OCI-LY7 (cell line): ENCODE measurements around the gene CD300H. TPM values are rescaled to one million over a fixed set of nuclear protein-coding genes. Genes with fewer than 3 reads are reported as not detected.
"Not testable (repeated sequence)": the region's sequence is repeated elsewhere in the genome, so short reads cannot be mapped to it uniquely, and the experiment has no call there.

ENCODE experiments used
- BruUV-seq: library from RNA; stranded (reverse); fragments of 400-500 nt; replicated peaks from 2 replicates; lab custom pipeline; 2021; lab: Mats Ljungman, UMichigan
- CTCF ChIA-PET: fragments of 300-600 bp; sonication (Branson Sonifier 250); formaldehyde crosslinking; loops from one replicate; lab custom pipeline; 2022; ENCODE audit warnings: antibody characterized with exemption; ENCODE audit not compliant: unreplicated experiment; lab: Charles Lee
- POLR2A ChIA-PET: fragments of 300-600 bp; sonication (Branson Sonifier 250); formaldehyde crosslinking; loops from one replicate; lab custom pipeline; 2022; ENCODE audit warnings: antibody characterized with exemption; lab: Charles Lee
- DNase-seq: peaks from one replicate; pipeline ENCODE4 v3.0.0-alpha.2; 2015; ENCODE audit warnings: low spot score
- H2AFZ ChIP-seq: fragments of 200-600 bp; sonication (generic), shearing (Covaris generic); 2 replicates; pipeline ENCODE4 v1.6.1; 2014; ENCODE audit warnings: mild to moderate bottlenecking, antibody characterized with exemption, low read length, moderate library complexity
- H3K27ac ChIP-seq: fragments of 200-600 bp; sonication (generic); 2 replicates; pipeline ENCODE4 v1.5.1; 2014; ENCODE audit warnings: mixed run types, low read depth, mild to moderate bottlenecking, moderate library complexity, low read length, inconsistent platforms; ENCODE audit not compliant: poor library complexity, severe bottlenecking
- H3K36me3 ChIP-seq: fragments of 200-600 bp; sonication (generic); 2 replicates; pipeline ENCODE4 v1.6.1; 2014; ENCODE audit warnings: mild to moderate bottlenecking, antibody characterized with exemption, low read length, moderate library complexity, mixed read lengths; ENCODE audit not compliant: insufficient read depth
- H3K4me1 ChIP-seq: fragments of 200-600 bp; sonication (generic); 2 replicates; pipeline ENCODE4 v1.5.1; 2014; ENCODE audit warnings: mild to moderate bottlenecking, low read length; ENCODE audit not compliant: insufficient read depth, poor library complexity, severe bottlenecking
- H3K4me2 ChIP-seq: fragments of 200-600 bp; sonication (generic); 2 replicates; pipeline ENCODE4 v1.6.1; 2014; ENCODE audit warnings: mild to moderate bottlenecking, low read length
- H3K4me3 ChIP-seq: fragments of 200-600 bp; sonication (generic); 2 replicates; pipeline ENCODE4 v1.5.1; 2014; ENCODE audit warnings: mild to moderate bottlenecking, low read depth, low read length; ENCODE audit not compliant: poor library complexity, severe bottlenecking
- H3K79me2 ChIP-seq: fragments of 200-600 bp; sonication (generic); 2 replicates; pipeline ENCODE4 v1.6.1; 2016; ENCODE audit warnings: low read depth, mild to moderate bottlenecking, low read length, moderate library complexity, mixed read lengths; ENCODE audit not compliant: insufficient read depth
- H3K9me2 ChIP-seq: fragments of 200-600 bp; sonication (generic); 2 replicates; pipeline ENCODE4 v1.6.1; 2016; ENCODE audit warnings: mild to moderate bottlenecking, low read length, mixed read lengths; ENCODE audit not compliant: insufficient read depth
- H3K9me3 ChIP-seq: fragments of 200-600 bp; sonication (generic); 2 replicates; pipeline ENCODE4 v1.6.1; 2014; ENCODE audit warnings: mild to moderate bottlenecking, mixed run types, low read length, mixed read lengths
- H4K20me1 ChIP-seq: fragments of 200-600 bp; sonication (generic); 2 replicates; pipeline ENCODE4 v1.6.1; 2014; ENCODE audit warnings: mild to moderate bottlenecking, antibody characterized with exemption, low read length, moderate library complexity, mixed read lengths; ENCODE audit not compliant: insufficient read depth
- EZH2phosphoT487 ChIP-seq: fragments of 200-600 bp; sonication (generic); IDR thresholded peaks from 2 replicates; pipeline ENCODE4 v1.6.1; 2018; ENCODE audit warnings: low read depth, borderline replicate concordance, mild to moderate bottlenecking, mixed run types, antibody characterized with exemption, low read length, moderate library complexity, mixed read lengths
- intact Hi-C: fragments of 100-400 bp; cut with micrococcal nuclease; formaldehyde crosslinking; loops from one replicate; pipeline ENCODE4 v1.10.0; 2022; ENCODE audit not compliant: unreplicated experiment
- total RNA-seq, 2 experiments: library from RNA; depleted of rRNA in 1 of 2; stranded (reverse); fragments of >200 nt in 1 of 2; shearing (Covaris generic) in 1 of 2; gene quantifications; 2 replicates each; pipeline ENCODE4 v1.2.3, GENCODE V29; 2014 to 2022
- TF ChIP-seq, protein P1 (sequence below): fragments of 200-600 bp; sonication (generic); conservative IDR thresholded peaks from 2 replicates; pipeline ENCODE4 v1.5.1; 2014; ENCODE audit warnings: mild to moderate bottlenecking, antibody characterized with exemption, low read length, moderate library complexity, mixed read lengths

The CD300H gene
- total RNA-seq, 2 experiments from 2014 or later: not detected

DNA sequence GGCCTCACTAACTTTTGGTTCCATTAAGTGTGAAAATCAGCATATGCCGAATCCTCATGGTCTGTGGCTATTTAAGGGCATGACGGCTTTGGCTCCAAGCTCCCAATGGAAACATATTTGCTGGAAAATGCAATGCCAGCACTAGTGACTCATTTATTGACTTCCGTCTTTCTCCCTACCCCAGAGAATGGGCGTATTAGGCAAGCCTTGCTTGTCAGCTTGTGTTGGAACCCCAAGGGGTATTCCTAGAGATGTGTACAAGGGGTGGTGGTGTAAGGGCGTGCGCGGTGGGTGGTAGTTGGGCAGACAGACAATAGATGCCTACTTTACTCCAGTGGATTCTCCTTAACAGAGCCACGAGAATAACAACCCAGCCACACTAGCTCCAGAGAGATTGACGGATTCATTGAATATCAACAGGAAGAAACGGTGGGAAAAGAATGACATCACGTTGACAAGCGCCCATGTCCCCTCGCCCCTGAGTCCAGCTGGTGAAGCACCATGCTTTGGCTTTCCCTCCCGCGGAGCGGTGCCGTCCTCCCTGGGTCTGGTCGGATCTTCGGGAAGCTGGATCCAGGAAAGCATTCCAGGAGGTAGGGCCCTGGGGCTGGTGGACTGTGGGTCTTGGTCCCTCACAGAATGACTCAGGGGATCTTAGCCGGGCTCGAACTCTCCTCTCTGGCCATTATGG lies 46.4 kb downstream of the CD300H start:
- ChIA-PET CTCF (no interaction called here), POLR2A (no interaction called here)
- no peak overlapping the region for H3K27ac ChIP-seq
- H3K4me1 ChIP-seq: no peaks in the 10 kb centered on the region
- 0 out of 2 replicates have a peak, but pooled peaks cover 8% of the 10 kb centered on the region for H3K9me3 ChIP-seq
- TF ChIP-seq, protein P1, sequence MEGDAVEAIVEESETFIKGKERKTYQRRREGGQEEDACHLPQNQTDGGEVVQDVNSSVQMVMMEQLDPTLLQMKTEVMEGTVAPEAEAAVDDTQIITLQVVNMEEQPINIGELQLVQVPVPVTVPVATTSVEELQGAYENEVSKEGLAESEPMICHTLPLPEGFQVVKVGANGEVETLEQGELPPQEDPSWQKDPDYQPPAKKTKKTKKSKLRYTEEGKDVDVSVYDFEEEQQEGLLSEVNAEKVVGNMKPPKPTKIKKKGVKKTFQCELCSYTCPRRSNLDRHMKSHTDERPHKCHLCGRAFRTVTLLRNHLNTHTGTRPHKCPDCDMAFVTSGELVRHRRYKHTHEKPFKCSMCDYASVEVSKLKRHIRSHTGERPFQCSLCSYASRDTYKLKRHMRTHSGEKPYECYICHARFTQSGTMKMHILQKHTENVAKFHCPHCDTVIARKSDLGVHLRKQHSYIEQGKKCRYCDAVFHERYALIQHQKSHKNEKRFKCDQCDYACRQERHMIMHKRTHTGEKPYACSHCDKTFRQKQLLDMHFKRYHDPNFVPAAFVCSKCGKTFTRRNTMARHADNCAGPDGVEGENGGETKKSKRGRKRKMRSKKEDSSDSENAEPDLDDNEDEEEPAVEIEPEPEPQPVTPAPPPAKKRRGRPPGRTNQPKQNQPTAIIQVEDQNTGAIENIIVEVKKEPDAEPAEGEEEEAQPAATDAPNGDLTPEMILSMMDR: no peak
- TF ChIP-seq EZH2phosphoT487: no peak
- H2AFZ ChIP-seq: no peak overlapping the region
- H4K20me1 ChIP-seq: no peaks in the 10 kb centered on the region
- no peak for DNase-seq
- BruUV-seq: no TSS peak
- no peak overlapping the region for H3K4me3 ChIP-seq
- no peaks in the 10 kb centered on the region for H3K79me2 ChIP-seq
- no peak overlapping the region for H3K4me2 ChIP-seq
- no peaks in the 10 kb centered on the region for H3K36me3 ChIP-seq
- intact Hi-C loops: no loop called here
- no peaks in the 10 kb centered on the region for H3K9me2 ChIP-seq

GRCh38 chr17:74520016-74520434 lies 47.3 kb downstream of the CD300H start:
- no peak overlapping the region for H3K27ac ChIP-seq
- no peak overlapping the region for H3K4me2 ChIP-seq
- H3K36me3 ChIP-seq: no peaks in the 10 kb centered on the region
- H3K4me1 ChIP-seq: no peaks in the 10 kb centered on the region
- intact Hi-C loops: no loop called here
- no peak overlapping the region for H2AFZ ChIP-seq
- peaks cover 13% of the 10 kb centered on the region for H3K9me3 ChIP-seq
- TF ChIP-seq, protein P1: no peak
- no peak for TF ChIP-seq EZH2phosphoT487
- ChIA-PET CTCF (no interaction called here), POLR2A (interaction anchor here (0.7 kb wide), 1 partner anchor 1734 kb away, joined by 3 read pairs; no protein-coding TSS in a partner anchor)
- no peak overlapping the region for H3K4me3 ChIP-seq
- no peaks in the 10 kb centered on the region for H4K20me1 ChIP-seq
- DNase-seq: no peak
- no peaks in the 10 kb centered on the region for H3K79me2 ChIP-seq
- BruUV-seq: no TSS peak
- H3K9me2 ChIP-seq: no peaks in the 10 kb centered on the region

DNA sequence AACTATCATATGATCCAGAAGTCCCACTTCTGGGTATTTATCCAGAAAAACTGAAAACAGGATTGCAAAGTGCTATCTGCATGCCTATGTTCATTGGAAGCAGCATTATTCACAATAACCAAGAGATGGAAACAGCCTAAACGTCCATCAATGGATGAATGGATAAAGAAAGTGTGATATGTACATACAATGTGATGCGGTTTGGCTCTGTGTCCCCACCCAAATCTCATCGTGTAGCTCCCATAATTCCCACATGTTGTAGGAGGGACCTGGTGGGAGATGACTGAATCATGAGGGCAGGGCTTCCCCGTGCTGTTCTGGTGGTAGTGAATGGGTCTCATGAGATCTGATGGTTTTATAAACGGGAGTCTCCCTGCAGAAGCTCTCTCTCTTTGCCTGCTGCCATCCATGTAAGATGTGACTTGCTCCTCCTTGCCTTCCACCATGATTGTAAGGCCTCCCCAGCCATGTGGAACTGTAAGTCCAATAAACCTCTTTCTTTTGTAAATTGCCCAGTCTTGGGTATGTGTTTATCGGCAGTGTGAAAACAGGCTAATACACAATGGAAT lies 48.8 kb downstream of the CD300H start:
- peaks cover 28% of the 10 kb centered on the region for H3K9me3 ChIP-seq
- H3K4me3 ChIP-seq, DNase-seq, POLR2A ChIA-PET, H3K36me3 ChIP-seq, H2AFZ ChIP-seq, H3K27ac ChIP-seq, CTCF ChIA-PET, H3K9me2 ChIP-seq, H4K20me1 ChIP-seq, H3K4me1 ChIP-seq, BruUV-seq, intact Hi-C loops, H3K79me2 ChIP-seq, H3K4me2 ChIP-seq: not testable (repeated sequence)
